GM18502 (cell line): ENCODE results near the gene DHRS9.
"Not testable (repeated sequence)": the region's sequence is repeated elsewhere in the genome, so short reads cannot be mapped to it uniquely, and the experiment has no call there.

Experiments used
- ATAC-seq: cut with Tn5 transposase; IDR thresholded peaks from one replicate; pipeline ENCODE4 v1.9.1; 2021; ENCODE audit warnings: mild to moderate bottlenecking; ENCODE audit not compliant: unreplicated experiment, poor library complexity

Gene DHRS9

DNA sequence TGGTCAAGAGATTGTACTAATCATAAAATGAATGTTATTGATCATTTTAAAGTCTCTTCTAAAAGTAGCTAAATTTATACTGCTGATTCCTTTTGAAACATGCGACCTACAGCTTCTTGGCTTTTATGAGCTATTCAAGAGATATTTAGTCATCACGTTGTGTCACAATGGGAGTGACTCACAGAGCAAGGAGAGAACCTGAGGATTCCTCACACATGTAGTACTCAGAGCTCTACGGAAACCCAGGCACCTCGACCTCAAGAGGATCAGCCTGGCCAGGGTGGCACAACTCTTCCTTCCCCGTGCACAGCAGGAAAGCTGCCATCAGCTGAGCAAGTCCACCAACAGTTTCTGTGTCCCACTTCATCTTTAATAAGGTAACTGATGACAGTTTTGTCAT lies at the start of gene DHRS9:
DHRS9 (plus strand) TSS at position 223 of the 400 bp plus-strand sequence. CDS start 12,019 bp downstream, outside the sequence.
- ATAC-seq: no peak

DNA sequence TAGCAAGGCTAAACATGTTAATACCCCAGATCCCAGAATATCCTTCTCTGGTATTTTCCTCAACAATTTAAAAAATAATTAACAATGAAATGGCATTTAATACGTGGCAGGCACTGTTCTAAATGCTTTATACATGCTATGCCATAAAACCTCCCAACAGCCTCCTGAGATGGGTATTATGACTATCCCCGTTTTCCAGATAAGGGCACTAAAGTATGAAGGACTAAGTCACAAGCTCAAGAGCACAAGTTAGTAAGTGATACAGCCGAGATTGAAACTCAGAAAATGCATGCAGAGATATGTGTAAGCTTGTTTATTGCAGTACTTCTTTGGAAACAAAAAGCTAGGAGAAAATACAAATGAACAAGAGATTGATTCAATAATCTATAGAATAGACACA lies 46.2 kb upstream of the DHRS9 start:
- ATAC-seq: no peak

DNA sequence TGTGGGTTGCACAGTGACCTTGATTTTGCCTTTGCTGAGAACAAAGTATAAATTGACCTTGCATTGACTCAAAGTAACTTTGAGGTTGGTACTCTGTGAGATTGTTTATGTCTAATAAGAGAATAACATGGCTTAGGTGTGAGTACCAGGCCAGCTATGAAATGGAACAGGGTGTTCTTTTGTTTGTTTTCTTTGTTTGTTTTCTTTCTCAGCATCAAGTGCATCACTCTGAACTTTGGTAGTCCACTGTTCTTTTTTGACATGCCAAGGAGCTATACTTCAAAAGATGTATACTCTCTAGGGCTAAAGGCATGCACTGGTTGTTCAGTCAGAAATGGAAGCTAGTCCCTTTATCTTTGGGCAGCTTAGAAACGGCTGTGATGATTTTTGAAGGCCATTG lies 43.3 kb upstream of the DHRS9 start:
- ATAC-seq: no peak

DNA sequence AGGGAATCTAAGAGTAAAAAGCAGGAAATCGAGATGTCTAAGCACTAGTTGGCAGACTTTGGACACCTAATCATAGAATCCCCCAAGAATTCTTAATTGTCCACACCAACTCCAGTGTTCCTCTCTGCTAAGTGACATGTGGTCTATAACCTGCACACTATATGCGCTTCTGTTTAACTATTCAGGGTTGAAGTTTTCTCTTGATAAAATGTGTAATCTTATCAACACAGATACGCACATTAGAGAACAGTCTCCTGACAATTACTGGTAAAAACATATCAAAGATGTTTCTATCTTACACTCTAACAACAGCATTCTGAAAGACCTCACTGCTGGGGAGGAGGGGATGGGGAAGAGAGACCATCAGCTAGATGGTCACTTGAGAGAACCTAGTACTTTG lies 42.1 kb upstream of the DHRS9 start:
- ATAC-seq: no peak

DNA sequence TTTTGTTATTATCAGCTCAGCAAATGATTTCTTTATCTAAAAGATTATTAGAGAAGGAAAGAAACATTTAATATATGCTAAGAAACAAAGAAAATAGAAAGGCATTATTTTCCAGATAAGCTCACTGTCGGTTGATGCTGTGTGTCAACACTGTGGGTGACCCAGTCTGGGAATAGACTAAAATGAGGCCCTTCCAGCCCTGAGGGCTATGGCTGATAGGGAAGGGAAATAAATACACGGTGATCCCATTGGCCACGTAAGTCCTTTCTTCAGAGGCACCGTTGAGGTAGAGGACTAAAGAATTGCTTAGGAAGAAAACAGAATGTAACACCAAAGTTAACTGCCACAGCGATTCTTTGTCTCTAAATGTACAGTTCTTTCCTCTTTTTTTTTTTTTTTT lies 40.0 kb upstream of the DHRS9 start:
- ATAC-seq: no peak

DNA sequence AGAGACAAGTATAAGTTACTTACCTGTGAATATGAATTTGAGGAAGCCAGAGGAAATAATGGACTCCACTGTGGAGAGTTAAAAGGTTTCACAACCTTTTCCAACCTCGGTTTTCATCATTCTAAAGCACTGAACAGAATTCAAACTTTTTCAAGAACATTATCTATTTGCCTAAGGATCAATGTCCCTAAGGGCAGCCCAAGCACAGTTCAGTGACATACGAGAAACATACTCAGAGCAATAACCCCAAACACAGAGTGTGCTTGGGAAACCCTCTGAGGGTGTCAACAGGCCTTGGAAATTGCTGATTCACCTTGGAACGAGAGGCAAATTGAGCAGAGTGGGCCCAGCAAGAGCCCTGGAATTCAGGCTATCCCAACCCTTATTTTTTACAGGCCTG lies 38.2 kb upstream of the DHRS9 start, which contains the start of gene ABCB11:
ABCB11 (minus strand) TSS at position 123 of the 400 bp plus-strand sequence. CDS start 13,199 bp downstream, outside the sequence.
- ATAC-seq: no peak

DNA sequence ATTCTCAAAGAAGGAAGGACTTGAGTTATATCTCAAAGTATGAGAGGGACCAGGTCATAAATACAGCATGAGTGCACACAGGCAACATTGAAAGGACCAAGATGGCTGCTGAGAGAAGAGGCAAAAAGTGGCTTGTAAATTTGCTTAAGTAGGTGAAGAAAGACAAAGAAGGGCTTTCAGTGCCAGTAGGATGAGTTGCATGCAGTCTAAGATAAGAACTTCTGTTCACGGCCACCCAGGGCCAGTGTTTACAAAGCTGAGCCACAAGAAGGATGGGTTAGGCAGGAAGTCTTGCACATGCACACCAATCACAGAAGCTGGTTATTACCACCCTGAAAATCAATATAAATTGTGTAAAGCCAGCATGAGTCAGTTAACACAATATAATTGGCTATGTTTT lies 35.1 kb upstream of the DHRS9 start:
- no peak for ATAC-seq

DNA sequence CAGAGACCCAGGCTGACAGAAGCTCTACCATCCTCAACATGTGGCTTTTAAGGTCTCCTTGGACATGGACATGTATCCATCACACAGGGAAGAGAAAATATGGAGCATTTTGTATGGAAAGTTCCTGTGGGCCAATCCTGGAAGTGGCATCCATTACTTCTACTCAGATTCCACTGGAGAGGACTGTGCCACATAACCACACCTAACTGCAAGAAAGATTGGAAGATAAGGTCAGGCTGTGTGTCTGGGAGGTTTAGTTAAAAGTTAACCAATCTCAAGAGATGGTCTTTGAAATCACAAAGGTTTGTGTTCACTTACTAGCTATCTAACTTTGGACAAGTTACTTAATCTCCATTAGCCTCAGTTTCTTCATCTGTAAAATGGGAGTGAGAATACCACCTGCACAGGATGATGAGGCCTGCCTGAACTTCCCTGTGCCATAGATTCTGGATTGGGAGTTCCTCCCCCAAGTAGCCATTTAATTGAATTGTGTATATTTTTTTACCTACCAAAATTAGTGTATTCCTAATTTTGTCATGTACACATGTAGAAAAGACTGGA lies 34.3 kb upstream of the DHRS9 start:
- ATAC-seq: no peak

DNA sequence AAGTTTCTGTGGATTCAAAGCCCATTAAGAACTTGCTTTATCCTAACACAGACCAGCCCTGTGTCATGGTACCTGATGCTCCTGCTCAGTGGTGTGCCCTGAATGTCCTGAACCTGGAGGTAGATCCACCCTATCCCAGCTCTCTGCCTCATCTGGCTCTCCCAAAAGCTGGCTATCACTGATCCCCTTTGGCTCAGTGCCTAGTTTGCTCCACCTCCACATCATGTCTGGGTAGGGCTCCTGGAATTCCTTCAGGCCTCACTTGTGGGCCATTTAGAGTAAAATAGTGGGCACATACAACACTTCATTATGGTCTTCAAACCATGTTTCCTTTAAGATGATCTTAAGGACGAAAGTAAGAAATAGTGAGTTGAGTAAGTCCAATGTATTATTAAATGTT lies 33.5 kb upstream of the DHRS9 start:
- ATAC-seq: no peak

DNA sequence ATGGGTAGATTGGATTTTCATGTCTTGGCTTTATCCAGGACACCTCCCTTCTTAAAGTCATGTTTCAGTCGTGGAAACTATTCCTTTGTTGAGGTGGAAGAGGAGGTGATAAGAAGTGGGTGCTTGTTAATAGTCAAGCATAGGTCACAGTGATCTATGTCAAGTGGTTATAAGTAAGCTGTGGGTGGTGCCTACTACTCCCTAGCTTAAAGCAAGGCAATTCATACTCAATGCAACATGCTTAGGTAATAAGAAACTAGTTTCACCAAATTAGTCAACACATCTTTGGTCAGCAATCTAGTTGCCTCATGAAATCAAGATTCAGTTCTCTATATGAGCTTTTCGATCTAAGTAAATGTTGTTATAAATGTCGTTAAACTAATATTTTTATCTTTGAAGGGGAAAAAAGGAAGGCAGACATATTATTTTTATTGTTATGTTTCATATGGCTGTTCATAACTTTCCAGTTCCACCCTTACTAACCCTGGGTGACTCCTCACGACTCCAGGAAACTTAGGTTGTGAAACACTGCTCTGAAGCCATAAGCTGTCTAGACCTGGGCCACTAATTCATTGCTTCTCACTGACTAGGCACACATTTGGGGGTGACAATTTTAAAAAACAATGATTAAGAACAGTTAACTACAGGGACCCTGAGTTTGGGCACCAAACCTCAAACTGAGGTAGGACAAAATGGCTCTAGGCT lies 32.5 kb upstream of the DHRS9 start:
- ATAC-seq: peak; percentile 72

DNA sequence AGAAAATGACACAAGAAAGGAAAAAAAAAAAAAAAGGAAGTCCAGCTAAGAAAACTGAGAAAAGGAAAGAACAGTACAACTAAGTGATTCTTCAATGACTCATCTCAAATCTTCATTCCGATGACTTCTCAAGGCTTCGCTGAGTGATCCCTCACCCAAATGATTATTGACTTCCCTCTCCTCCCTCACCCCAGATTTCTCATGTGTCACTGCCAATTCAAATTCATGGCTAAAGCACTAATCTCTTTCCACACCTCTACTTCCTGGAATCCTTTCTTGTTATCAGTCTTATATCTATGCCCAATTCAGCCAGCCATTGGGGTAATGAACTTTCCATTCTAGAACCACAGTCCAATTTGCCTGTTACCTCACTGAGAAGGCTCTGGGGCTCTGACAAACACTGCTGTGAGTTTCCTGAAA lies 31.0 kb upstream of the DHRS9 start:
- peak; percentile 70 for ATAC-seq

DNA sequence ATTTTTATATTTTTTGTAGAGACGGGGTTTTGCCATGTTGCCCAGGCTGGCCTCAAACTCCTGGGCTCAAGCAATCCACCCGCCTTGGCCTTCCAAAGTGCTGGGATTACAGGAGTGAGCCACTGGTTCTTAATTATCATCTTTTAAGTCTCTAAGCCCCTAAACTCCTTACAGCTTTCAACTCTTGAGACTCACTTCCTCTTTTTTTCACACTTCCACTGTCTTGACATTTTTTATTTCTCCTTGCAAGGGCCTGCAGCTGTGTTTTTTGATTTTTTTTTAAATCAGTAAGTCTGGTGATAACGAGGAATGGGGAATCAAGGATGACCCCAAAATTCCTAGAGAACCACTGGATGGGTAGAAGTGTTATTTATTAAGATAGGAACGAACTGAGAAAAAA lies 29.7 kb upstream of the DHRS9 start:
- no peak for ATAC-seq

DNA sequence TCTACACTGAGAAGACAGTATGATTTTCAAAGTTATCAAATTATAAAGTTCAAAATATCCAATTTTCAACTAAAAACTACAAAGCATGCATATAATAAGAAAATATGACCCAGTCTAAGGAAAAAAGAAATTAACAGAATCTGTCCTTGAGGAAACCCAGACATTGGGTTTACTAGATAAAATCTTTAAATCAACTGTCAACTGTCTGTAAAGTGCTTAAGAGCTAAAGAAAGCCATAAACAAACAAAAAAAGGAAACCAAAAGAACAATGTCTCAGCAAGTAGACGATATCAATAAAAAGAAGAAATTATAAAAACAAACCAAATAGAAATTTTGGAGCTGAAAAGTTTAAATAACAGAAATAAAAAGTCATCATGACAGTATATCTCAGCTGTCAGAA lies 27.8 kb upstream of the DHRS9 start:
- no peak for ATAC-seq

DNA sequence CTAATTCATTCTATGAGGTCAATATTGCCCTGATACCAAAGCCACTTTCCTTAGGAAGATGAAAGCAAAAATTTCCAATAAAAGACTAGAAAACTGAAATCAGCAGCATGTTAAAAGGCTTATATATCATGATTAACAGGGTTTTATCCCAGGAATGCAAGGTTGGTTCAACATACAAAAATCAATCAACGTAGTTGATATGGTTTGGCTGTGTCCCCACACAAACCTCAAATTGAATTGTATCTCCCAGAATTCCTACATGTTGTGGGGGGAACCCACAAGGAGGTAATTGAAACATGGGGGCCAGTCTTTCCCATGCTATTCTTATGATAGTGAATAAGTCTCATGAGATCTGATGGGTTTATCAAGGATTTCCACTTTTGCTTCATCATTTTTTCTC lies 26.5 kb upstream of the DHRS9 start:
- no peak for ATAC-seq

DNA sequence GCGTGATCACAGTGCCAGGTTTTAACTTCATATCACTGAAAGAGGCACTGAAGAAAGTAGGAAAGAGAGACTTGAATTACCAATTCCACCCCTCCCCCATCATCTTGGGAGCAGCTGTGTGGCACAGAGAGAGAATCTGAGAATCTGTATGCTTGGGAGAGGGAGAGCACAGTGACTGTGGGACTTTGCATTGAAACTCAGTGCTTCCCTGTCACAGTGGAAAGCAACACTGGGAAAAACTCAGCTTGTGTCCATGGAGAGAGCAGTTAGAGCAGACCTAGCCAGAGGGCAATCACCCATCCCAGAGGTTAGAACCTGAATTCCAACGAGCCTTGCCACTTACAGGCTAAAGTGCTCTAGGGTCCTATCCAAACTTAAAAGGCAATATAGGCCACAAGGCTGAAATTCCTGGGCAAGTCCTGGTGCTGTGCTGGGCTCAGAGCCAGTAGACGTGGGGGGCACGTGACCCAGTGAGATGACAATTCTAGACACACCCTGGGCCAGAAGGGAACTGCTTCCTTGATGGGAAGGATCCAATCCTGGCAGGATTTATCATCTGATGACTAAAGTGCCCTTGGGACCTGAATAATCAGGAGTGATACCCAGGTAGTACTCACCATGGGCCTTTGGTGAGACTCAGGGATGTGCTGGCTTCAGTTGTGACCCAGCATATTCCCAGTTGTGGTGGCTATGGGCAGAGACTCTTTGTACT lies 22.8 kb upstream of the DHRS9 start:
- ATAC-seq: no peak

DNA sequence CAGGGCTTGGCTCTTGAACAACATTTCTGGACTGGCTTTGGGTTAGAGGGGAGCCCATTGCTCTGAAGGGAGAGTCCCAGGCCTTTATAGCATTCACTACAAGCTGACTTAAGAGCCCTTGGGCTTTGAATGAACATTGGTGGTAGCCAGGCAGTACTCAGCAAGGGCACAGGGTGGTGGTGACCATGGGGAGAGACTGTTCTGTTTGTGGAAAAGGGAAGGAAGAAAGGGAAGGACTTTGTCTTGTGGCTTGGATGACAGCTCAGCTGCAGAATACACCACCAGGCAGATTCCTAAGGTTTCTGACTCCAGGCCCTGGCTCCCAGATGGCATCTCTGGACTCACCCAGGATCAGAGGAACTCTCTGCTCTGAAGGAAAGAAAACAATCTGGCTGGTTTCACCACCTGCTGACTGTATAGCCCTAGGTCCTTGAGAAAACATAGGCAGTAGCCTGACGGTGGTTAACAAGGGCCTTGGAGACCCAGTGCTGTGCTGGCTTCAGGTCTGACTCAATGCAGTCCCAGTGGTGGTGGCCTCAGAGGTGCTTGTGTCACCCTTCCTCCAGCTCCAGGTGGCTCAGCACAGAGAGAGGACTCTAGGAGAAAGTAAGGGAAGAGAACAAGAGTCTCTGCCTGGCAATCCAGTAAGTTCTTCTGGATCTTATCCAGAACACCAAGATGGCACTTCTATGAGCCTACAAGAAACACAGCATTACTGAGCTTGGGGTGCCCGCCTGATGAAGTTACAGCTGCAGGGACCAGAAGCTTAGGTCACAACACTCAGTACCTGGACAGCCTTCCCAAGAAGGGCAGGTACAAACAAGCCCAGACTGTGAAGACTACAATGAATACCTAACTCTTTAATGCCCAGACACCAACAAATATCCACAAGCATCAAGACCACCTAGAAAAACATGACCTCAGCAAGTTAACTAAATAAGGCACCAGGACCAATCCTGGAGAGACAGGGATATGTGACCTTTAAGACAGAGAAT lies 21.8 kb upstream of the DHRS9 start:
- no peak for ATAC-seq

DNA sequence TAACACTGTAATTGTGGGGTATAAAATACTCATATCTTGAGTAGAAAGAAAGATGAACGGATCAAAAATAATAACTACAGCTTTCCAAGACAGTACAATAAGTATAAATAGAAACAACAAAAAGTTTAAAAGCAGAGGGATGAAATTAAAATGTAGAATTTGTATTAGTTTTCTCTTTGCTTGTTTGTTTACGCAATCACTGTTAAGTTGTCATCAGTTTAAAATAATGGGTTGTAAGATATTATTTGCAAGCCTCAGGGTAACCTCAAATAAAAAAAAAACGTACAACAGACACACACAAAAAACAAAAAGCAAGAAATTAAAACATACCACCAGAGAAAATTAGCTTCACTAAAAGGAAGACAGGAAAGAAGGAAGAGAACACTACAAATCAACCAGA lies 20.2 kb upstream of the DHRS9 start:
- ATAC-seq: no peak

DNA sequence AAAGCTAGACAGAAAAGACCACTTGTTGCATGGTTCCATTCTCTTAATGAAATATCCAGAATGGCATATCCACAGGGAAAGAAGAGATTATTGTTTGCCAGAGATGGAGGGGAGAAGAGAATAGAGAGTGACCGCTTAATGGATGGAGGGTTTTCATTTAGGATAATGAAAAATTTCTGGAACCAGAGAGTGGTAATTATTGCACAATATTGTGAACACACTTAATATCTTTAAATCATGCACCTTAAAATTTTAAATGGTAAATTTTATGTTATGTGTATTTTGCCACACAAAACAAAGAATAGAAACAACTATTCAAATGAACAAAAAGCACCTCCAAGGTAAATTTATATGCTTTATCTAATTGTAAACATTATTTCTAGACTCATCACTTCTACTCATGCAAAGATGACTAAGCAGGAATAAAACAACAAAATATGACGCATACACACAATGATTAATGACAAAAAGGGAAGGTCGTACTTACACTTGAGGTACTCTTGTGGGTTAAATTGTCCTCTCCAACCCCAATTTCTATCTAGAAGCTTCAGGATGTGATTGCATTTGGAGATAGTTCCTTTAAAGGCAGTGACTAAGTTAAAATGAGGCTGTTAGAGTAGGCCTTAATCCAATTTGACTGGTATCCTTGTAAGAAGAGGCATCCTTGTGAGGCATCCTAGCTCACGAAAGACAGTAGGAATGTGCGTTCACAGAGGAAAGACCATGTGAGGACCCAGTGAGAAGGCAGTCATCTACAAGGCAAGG lies 18.7 kb upstream of the DHRS9 start:
- ATAC-seq: no peak

DNA sequence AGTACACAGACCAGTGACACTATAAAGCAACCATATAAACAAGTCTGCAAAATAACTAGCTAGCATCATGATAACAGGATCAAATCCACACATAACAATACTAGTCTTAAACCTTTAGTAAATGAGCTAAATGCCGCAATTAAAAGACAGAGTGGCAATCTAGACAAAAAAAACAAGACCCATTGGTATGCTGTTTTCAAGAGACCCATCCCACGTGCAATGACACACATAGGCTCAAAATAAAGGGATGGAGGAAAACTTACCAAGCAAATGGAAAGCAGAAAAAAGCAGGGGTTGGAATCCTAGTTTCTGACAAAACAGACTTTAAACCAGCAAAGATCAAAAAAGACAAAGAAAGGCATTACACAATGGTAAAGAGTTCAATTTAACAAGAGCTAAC lies 14.8 kb upstream of the DHRS9 start:
- not testable (repeated sequence) for ATAC-seq

DNA sequence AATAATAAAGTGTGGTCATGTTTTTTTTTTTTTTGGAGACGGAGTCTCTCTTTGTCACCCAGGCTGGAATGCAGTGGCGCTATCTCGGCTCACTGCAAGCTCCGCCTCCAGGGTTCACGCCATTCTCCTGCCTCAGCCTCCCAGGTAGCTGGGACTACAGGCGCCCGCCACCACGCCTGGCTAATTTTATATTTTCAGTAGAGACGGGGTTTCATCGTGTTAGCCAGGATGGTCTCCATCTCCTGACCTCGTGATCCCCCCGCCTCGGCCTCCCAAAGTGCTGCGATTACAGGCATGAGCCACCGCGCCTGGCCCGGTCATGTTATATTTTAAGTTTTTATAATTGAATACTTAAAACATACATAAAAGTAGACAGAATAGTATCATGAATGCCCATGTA lies 5.2 kb upstream of the DHRS9 start:
- ATAC-seq: not testable (repeated sequence)
